GM12872 (cell line): ENCODE results near the gene PHLDA2.
A peak's percentile ranks its signal among the peaks of the same experiment; 100 is the strongest.

Source experiments
- CTCF ChIP-seq: IDR thresholded peaks from 3 replicates; pipeline ENCODE4 v1.5.1; 2011; ENCODE audit warnings: low read depth, mild to moderate bottlenecking, low read length, moderate library complexity; ENCODE audit not compliant: insufficient read depth

Gene PHLDA2

GRCh38 chr11:2892215-2892966 lies 36.8 kb downstream of the PHLDA2 start:
- TF ChIP-seq CTCF: peak; percentile 96

GRCh38 chr11:2891326-2892214 lies 37.6 kb downstream of the PHLDA2 start:
- no peak for TF ChIP-seq CTCF

- TF ChIP-seq CTCF: no peak
Observed at GRCh38 chr11:2890466-2891294, 38.5 kb downstream of the PHLDA2 start.

- no peak for TF ChIP-seq CTCF
Observed at GRCh38 chr11:2889362-2890273, 39.6 kb downstream of the PHLDA2 start.

GRCh38 chr11:2888266-2888968 lies 40.8 kb downstream of the PHLDA2 start:
- peak; percentile 98 for TF ChIP-seq CTCF

GRCh38 chr11:2887515-2888195 lies 41.6 kb downstream of the PHLDA2 start:
- TF ChIP-seq CTCF: no peak
